H1 (cell line): ENCODE data around the gene PLEKHA4. TPM values are rescaled to one million over a fixed set of nuclear protein-coding genes. Genes with fewer than 3 reads are reported as not detected.

Experiments used
- CTCF ChIA-PET: fragments of 300-600 bp; sonication (Branson Sonifier 250); formaldehyde crosslinking; loops from one replicate; lab custom pipeline; 2021; ENCODE audit not compliant: partially characterized antibody; lab: Charles Lee
- POLR2A ChIA-PET: fragments of 300-600 bp; sonication (Branson Sonifier 250); formaldehyde crosslinking; loops from one replicate; lab custom pipeline; 2021; ENCODE audit warnings: inconsistent platforms; ENCODE audit not compliant: partially characterized antibody; lab: Charles Lee
- DNase-seq, 2 experiments: peaks; one replicate each; pipeline versions ENCODE4 v3.0.0 to v3.0.0-alpha.2; 2010 to 2022; ENCODE audit warnings: low spot score in 2 of 2, low read depth in 1 of 2, mixed read lengths in 1 of 2
- FAIRE-seq: peaks from 2 replicates; lab custom pipeline; 2011; peaks lifted over from hg19 to GRCh38; lab: Jason Lieb, UNC
- H2AFZ ChIP-seq: 2 replicates; pipeline ENCODE4 v1.8.1; 2012; ENCODE audit warnings: low read length, inconsistent platforms
- H2AK5ac ChIP-seq: 2 replicates; pipeline ENCODE4 v1.6.1; 2013; ENCODE audit warnings: low read depth, low read length
- H2BK120ac ChIP-seq: replicated peaks from 2 replicates; pipeline ENCODE3; 2013; ENCODE audit warnings: low read depth, low read length, inconsistent platforms
- H2BK12ac ChIP-seq: 2 replicates; pipeline ENCODE4 v1.6.1; 2013; ENCODE audit warnings: low read depth, low read length
- H2BK15ac ChIP-seq: 2 replicates; pipeline ENCODE4 v1.6.1; 2013; ENCODE audit warnings: low read length
- H2BK20ac ChIP-seq: 2 replicates; pipeline ENCODE4 v1.6.1; 2013; ENCODE audit warnings: low read length
- H2BK5ac ChIP-seq: 2 replicates; pipeline ENCODE4 v1.6.1; 2013; ENCODE audit warnings: low read depth, low read length
- H3K14ac ChIP-seq: 2 replicates; pipeline ENCODE4 v1.6.1; 2013; ENCODE audit warnings: inconsistent platforms; ENCODE audit not compliant: insufficient read length
- H3K18ac ChIP-seq: 2 replicates; pipeline ENCODE4 v1.6.1; 2013; ENCODE audit warnings: low read length; ENCODE audit errors: extremely low read depth
- H3K23ac ChIP-seq: 2 replicates; pipeline ENCODE4 v1.6.1; 2013; ENCODE audit warnings: inconsistent platforms; ENCODE audit not compliant: insufficient read length
- H3K23me2 ChIP-seq: 2 replicates; pipeline ENCODE4 v1.6.1; 2013; ENCODE audit warnings: low read depth, low read length
- H3K27ac ChIP-seq: 2 replicates; pipeline ENCODE4 v1.6.1; 2011; ENCODE audit warnings: low read depth, low read length, inconsistent platforms
- H3K27me3 ChIP-seq, 4 experiments: replicated peaks in 1 of 4; 1 replicate in 1 of 4; 2 replicates in 3 of 4; pipeline versions ENCODE4 v1.6.1 to v1.8.1; 2011 to 2013; ENCODE audit warnings: low read length in 3 of 4, mild to moderate bottlenecking in 3 of 4, inconsistent platforms in 2 of 4, mixed read lengths in 2 of 4, moderate library complexity in 1 of 4; ENCODE audit not compliant: control insufficient read depth in 3 of 4, insufficient read depth in 3 of 4; ENCODE audit errors: extremely low read depth in 1 of 4
- H3K36me3 ChIP-seq, 4 experiments: 2 replicates each; pipeline versions ENCODE4 v1.6.1 to v1.8.1; 2011 to 2013; ENCODE audit warnings: mild to moderate bottlenecking in 4 of 4, low read length in 3 of 4, moderate library complexity in 2 of 4, control low read depth in 1 of 4, inconsistent platforms in 1 of 4; ENCODE audit not compliant: insufficient read depth in 4 of 4, control insufficient read depth in 2 of 4
- H3K4ac ChIP-seq: replicated peaks from 2 replicates; pipeline ENCODE3; 2013; ENCODE audit warnings: low read length, low read depth, mixed read lengths, inconsistent platforms; ENCODE audit not compliant: insufficient read length
- H3K4me1 ChIP-seq, 4 experiments: replicated peaks in 1 of 4; 1 replicate in 1 of 4; 2 replicates in 3 of 4; pipeline versions ENCODE4 v1.6.1 to v1.8.1; 2011 to 2013; ENCODE audit warnings: low read length in 3 of 4, inconsistent platforms in 2 of 4, mixed read lengths in 1 of 4; ENCODE audit not compliant: insufficient read depth in 4 of 4, control insufficient read depth in 3 of 4
- H3K4me2 ChIP-seq, 2 experiments: 2 replicates each; pipeline versions ENCODE4 v1.6.1 to v1.8.1; 2011 to 2013; ENCODE audit warnings: low read depth in 2 of 2, low read length in 2 of 2, control low read depth in 1 of 2, inconsistent platforms in 1 of 2, mild to moderate bottlenecking in 1 of 2; ENCODE audit not compliant: insufficient read depth in 1 of 2
- H3K4me3 ChIP-seq, 4 experiments: fragments of 200-600, 300-600 bp in 1 of 4; sonication (generic), shearing (Covaris generic), sonication (Bioruptor Twin) in 1 of 4; 2 replicates each; pipeline versions ENCODE4 v1.5.1 to v1.8.1; 2011 to 2016; ENCODE audit warnings: low read length in 4 of 4, low read depth in 3 of 4, control low read depth in 2 of 4, inconsistent platforms in 2 of 4, mild to moderate bottlenecking in 2 of 4, mixed read lengths in 1 of 4, moderate library complexity in 1 of 4; ENCODE audit not compliant: insufficient read depth in 2 of 4; ENCODE audit errors: extremely low read depth in 1 of 4
- H3K56ac ChIP-seq: replicated peaks from 2 replicates; pipeline ENCODE3; 2013; ENCODE audit warnings: low read depth, mild to moderate bottlenecking, mixed read lengths, low read length, inconsistent platforms; ENCODE audit not compliant: insufficient read length
- H3K79me1 ChIP-seq: 2 replicates; pipeline ENCODE4 v1.6.1; 2013; ENCODE audit warnings: low read depth, low read length, control low read depth
- H3K79me2 ChIP-seq, 2 experiments: 2 replicates each; pipeline versions ENCODE4 v1.6.1 to v1.8.1; 2012 to 2013; ENCODE audit warnings: low read length in 2 of 2, mild to moderate bottlenecking in 2 of 2, inconsistent platforms in 1 of 2; ENCODE audit not compliant: insufficient read depth in 2 of 2, control insufficient read depth in 1 of 2
- H3K9ac ChIP-seq, 4 experiments: replicated peaks in 1 of 4; 1 replicate in 1 of 4; 2 replicates in 3 of 4; pipeline versions ENCODE4 v1.6.1 to v1.8.1; 2011 to 2013; ENCODE audit warnings: low read depth in 3 of 4, low read length in 3 of 4, control low read depth in 2 of 4, mild to moderate bottlenecking in 2 of 4, moderate library complexity in 2 of 4, inconsistent platforms in 1 of 4; ENCODE audit errors: extremely low read depth in 1 of 4
- H3K9me3 ChIP-seq, 2 experiments: 2 replicates each; pipeline versions ENCODE4 v1.6.1 to v1.8.1; 2012 to 2013; ENCODE audit warnings: mild to moderate bottlenecking in 2 of 2, moderate library complexity in 2 of 2, control low read depth in 1 of 2, inconsistent platforms in 1 of 2, low read depth in 1 of 2, low read length in 1 of 2, mixed read lengths in 1 of 2; ENCODE audit not compliant: insufficient read depth in 2 of 2
- H4K20me1 ChIP-seq, 2 experiments: replicated peaks in 1 of 2; 2 replicates each; pipeline versions ENCODE3 to v1.8.1; 2011 to 2013; ENCODE audit warnings: inconsistent platforms in 2 of 2, low read length in 2 of 2, mild to moderate bottlenecking in 1 of 2; ENCODE audit not compliant: insufficient read depth in 2 of 2, control insufficient read depth in 1 of 2
- H4K5ac ChIP-seq: 2 replicates; pipeline ENCODE4 v1.6.1; 2013; ENCODE audit warnings: low read length, low read depth, mixed read lengths, inconsistent platforms; ENCODE audit not compliant: insufficient read length
- H4K8ac ChIP-seq: 2 replicates; pipeline ENCODE4 v1.8.0; 2013; ENCODE audit warnings: mild to moderate bottlenecking, moderate library complexity, low read length, inconsistent platforms; ENCODE audit not compliant: insufficient read depth; ENCODE audit errors: extremely low read depth
- H4K91ac ChIP-seq: replicated peaks from 2 replicates; pipeline ENCODE3; 2013; ENCODE audit warnings: low read length, mixed read lengths, inconsistent platforms; ENCODE audit not compliant: insufficient read length
- CBX5 ChIP-seq: fragments of 300-800, 300-1000 bp; sonication (generic); IDR thresholded peaks from 2 replicates; pipeline ENCODE4 v1.7.1; 2016; ENCODE audit warnings: antibody characterized with exemption, low read length, low read depth
- FOSL1 ChIP-seq: IDR thresholded peaks from 2 replicates; pipeline ENCODE4 v1.6.1; 2011; ENCODE audit warnings: mild to moderate bottlenecking, low read depth, low read length, moderate library complexity; ENCODE audit not compliant: insufficient read depth
- JUND ChIP-seq: IDR thresholded peaks from 2 replicates; pipeline ENCODE4 v1.6.1; 2011; ENCODE audit warnings: mild to moderate bottlenecking, improper control_type of control experiment, low read length
- NANOG ChIP-seq: IDR thresholded peaks from 2 replicates; pipeline ENCODE4 v1.6.1; 2011; ENCODE audit warnings: low read length, low read depth, mild to moderate bottlenecking, inconsistent platforms; ENCODE audit not compliant: insufficient read depth, poor library complexity, severe bottlenecking
- SIX5 ChIP-seq: IDR thresholded peaks from 2 replicates; pipeline ENCODE4 v1.6.1; 2011; ENCODE audit warnings: mild to moderate bottlenecking, low read depth, low read length
- WGBS, 2 experiments: shearing (Covaris generic) in 1 of 2; methylation state at CpG; one replicate each; pipeline versions ENCODE4 v1.1.6 to v1.1.7; 2013 to 2015; ENCODE audit warnings: low lambda C conversion rate in 2 of 2, mixed read lengths in 2 of 2, inconsistent platforms in 1 of 2, low coverage in 1 of 2, missing lambda C conversion rate in 1 of 2; ENCODE audit not compliant: insufficient replicate concordance in 2 of 2, insufficient coverage in 1 of 2, insufficient read length in 1 of 2; ENCODE audit errors: extremely low coverage in 1 of 2, missing lambda C conversion rate in 1 of 2; 5-methylcytosine and 5-hydroxymethylcytosine counted together
- polyA plus RNA-seq, 7 experiments: library from polyadenylated mRNA; depleted of rRNA in 3 of 7; stranded (reverse) in 5 of 7; unstranded in 2 of 7; fragments of >200 nt in 5 of 7; fragments of 200-250 nt in 2 of 7; gene quantifications; 1 replicate in 5 of 7; 2 replicates in 1 of 7; 4 replicates in 1 of 7; pipeline versions ENCODE4 v1.2.1 to v1.2.3, GENCODE V29; 2011 to 2013; ENCODE audit warnings: missing spikeins in 2 of 7, mixed read lengths in 2 of 7
- total RNA-seq: library from RNA; stranded (reverse); fragmentation: NEBNext Ultra II Directional; extraction: Animal tissue kit (Norgen Biotek cat#: 25700); gene quantifications from 2 replicates; pipeline ENCODE4 v1.2.1, GENCODE V29; 2021
- TF ChIP-seq, protein P1 (sequence below): IDR thresholded peaks from 2 replicates; pipeline ENCODE4 v1.6.1; 2012; ENCODE audit warnings: inconsistent platforms

Gene PLEKHA4
- total and polyA plus RNA-seq, 2 of the 8 experiments (the other 6 are each of a cell fraction or from before 2014, with no cell fraction given), result 8.2 to 18.0 TPM

DNA sequence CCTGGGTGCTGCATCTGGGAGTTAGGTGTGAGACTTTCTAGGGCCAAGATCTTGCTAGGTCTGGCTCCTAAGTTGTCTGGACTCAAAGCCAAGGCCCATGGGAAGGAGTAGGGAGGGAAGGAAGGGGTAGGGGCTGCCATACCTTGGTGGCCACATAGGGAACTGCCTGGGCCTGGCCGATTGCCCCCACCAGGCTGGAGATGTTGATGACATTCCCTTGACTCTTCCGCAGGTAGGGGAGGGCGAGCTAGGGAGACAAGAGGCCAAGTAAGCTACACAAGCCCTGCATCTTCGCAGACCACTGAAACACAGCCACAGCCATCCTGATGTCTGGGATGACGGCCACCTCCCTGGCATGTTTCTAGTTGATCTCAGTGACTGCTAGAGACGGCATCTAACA, 53.5 kb downstream of the PLEKHA4 start:
- Histone ChIP-seq H3K23me2 (peaks cover 10% of the 10 kb centered on the region; the same call in 1 of the 2 replicates), H3K4me2 (no peak overlapping the region), H3K79me2 (0 out of 4 replicates have a peak, but pooled peaks cover 0 to 2% of the 10 kb centered on the region in 2 experiments), H3K4me1 (peaks cover 3 to 8% (median 5%) of the 10 kb centered on the region in 4 experiments), H4K91ac (no peak overlapping the region), H3K14ac (no peak overlapping the region), H3K18ac (no peak overlapping the region), H3K4me3 (no peak overlapping the region), H3K23ac (no peak overlapping the region), H2BK5ac (no peak overlapping the region), H2AFZ (no peak overlapping the region), H2AK5ac (no peak overlapping the region), H4K5ac (no peak overlapping the region), H3K9me3 (no peaks in the 10 kb centered on the region), H4K20me1 (no peaks in the 10 kb centered on the region), H3K27ac (no peak overlapping the region), H2BK120ac (no peak overlapping the region), H2BK12ac (peak overlapping the region; percentile 71; the same call in 1 of the 2 replicates), H3K56ac (no peak overlapping the region), H2BK20ac (no peak overlapping the region), H3K9ac (no peak overlapping the region), H3K4ac (no peak overlapping the region), H4K8ac (no peak overlapping the region), H3K27me3 (peaks cover 0 to 5% (median 0%) of the 10 kb centered on the region in 4 experiments; a peak in 2 of 7 replicates), H2BK15ac (no peak overlapping the region), H3K36me3 (no peaks in the 10 kb centered on the region), H3K79me1 (no peaks in the 10 kb centered on the region; the same call in 1 of the 2 replicates)
- 88% methylated on average over 6 of the region's 6 CpGs; no CpG with 5 or more reads in 1 of the 2 experiments for WGBS, 2 experiments
- TF ChIP-seq NANOG (no peak), SIX5 (no peak), CBX5 (no peak), JUND (no peak), FOSL1 (no peak)
- TF ChIP-seq, protein P1, sequence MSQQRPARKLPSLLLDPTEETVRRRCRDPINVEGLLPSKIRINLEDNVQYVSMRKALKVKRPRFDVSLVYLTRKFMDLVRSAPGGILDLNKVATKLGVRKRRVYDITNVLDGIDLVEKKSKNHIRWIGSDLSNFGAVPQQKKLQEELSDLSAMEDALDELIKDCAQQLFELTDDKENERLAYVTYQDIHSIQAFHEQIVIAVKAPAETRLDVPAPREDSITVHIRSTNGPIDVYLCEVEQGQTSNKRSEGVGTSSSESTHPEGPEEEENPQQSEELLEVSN, result no peak
- ChIA-PET CTCF (interaction anchor here (0.6 to 13.8 kb wide), 10 partner anchors 8 to 182 kb away, joined by 3 to 285 read pairs (median 3); no protein-coding TSS in a partner anchor), POLR2A (interaction anchor here (0.7 to 3.0 kb wide), 4 partner anchors 19 to 156 kb away, joined by 3 to 12 read pairs (median 4); partner anchors contain the start of gene PPP1R15A)
- DNase-seq (no peak), FAIRE-seq (no peak)
